Lower leg skin (tissue), 4 donors: ENCODE measurements around the gene CCDC188. TPM values are rescaled to one million over a fixed set of nuclear protein-coding genes. Genes with fewer than 3 reads are reported as not detected.

Experiments used
- DNase-seq, 2 donors: peaks; one replicate each; pipeline ENCODE4 v3.0.0-alpha.2; 2019; ENCODE audit warnings: low spot score in 2 of 2
- H3K4me3 ChIP-seq: fragments of 200-600 bp; sonication (generic); 2 replicates; pipeline ENCODE4 v1.5.1; 2017; ENCODE audit warnings: mild to moderate bottlenecking, low read depth; ENCODE audit not compliant: poor library complexity, severe bottlenecking
- CTCF ChIP-seq, 3 donors: fragments of 450-650 bp; IDR thresholded peaks; one replicate each; pipeline ENCODE4 v1.5.1; 2016; ENCODE audit warnings: antibody characterized with exemption in 3 of 3, mild to moderate bottlenecking in 3 of 3, moderate library complexity in 2 of 3
- POLR2A ChIP-seq, 2 donors: fragments of 450-650 bp; IDR thresholded peaks; one replicate each; pipeline ENCODE4 v1.6.1; 2016 to 2017; ENCODE audit warnings: antibody characterized with exemption in 2 of 2, mild to moderate bottlenecking in 1 of 2, moderate library complexity in 1 of 2
- WGBS, 2 donors: methylation state at CpG; one replicate each; pipeline ENCODE4 v1.1.5; 2018; 5-methylcytosine and 5-hydroxymethylcytosine counted together
- intact Hi-C: fragments of 100-400 bp; cut with DNase I; formaldehyde crosslinking; loops from one replicate; pipeline ENCODE4 v1.15.0; 2023; ENCODE audit warnings: low total_unique reads
- total RNA-seq, 4 donors: library from RNA; depleted of rRNA; stranded (reverse); fragments of >200 nt; gene quantifications; one replicate each; pipeline ENCODE4 v1.1.0, GENCODE V29; 2016

CCDC188 gene
- total RNA-seq, 4 donors from 2014 or later: 0.16 to 2.1 (median 1.7) TPM; not detected in 1

GRCh38 chr22:20175597-20175900 lies 24.7 kb upstream of the CCDC188 start:
- DNase-seq: no peak
- no peak overlapping the region for H3K4me3 ChIP-seq
- 55 to 59% methylated on average over 12 of the region's 12 CpGs for WGBS, 2 donors
- intact Hi-C loops: no loop called here
- no peak for TF ChIP-seq CTCF (IDR thresholded peaks at IDR 0.05)
- no peak for TF ChIP-seq POLR2A (IDR thresholded peaks at IDR 0.05)

- DNase-seq: no peak
- no peak overlapping the region for H3K4me3 ChIP-seq
- 66 to 77% methylated on average over 18 to 19 of the region's 19 CpGs for WGBS, 2 donors
- intact Hi-C loops: no loop called here
- TF ChIP-seq POLR2A (IDR thresholded peaks at IDR 0.05) (no peak), CTCF (IDR thresholded peaks at IDR 0.05) (no peak)
These were observed 24.1 kb upstream of the CCDC188 start for GRCh38 chr22:20174785-20175596.

DNA sequence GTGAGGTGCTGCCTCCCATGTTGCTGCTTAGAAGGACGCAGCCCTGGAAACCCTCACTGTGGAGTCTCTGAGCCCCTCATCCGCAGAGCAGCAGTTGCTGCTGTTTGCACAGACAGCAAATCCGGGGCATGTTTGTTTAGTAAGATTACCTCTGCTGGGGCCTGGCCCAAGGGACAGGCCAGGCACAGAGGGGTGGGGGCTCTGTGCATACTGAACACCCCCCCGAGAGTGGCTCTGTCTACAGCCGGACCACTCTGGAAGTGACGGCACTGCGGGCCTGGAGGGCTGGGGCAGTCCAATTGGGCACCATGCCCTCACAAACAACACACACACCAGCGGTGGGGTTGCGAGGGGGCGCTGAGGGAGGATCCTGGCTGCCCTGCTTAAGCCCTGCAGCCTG lies 22.9 kb upstream of the CCDC188 start:
- intact Hi-C loops: no loop called here
- WGBS, 2 donors: 73 to 88% methylated on average over 8 to 10 of the region's 10 CpGs

GRCh38 chr22:20173246-20173645 lies 22.4 kb upstream of the CCDC188 start:
- no peak for DNase-seq
- TF ChIP-seq CTCF (IDR thresholded peaks at IDR 0.05): no peak
- TF ChIP-seq POLR2A (IDR thresholded peaks at IDR 0.05): no peak

More for the DNA sequence above, 22.9 kb upstream of the CCDC188 start:
- TF ChIP-seq POLR2A (IDR thresholded peaks at IDR 0.05) (no peak), CTCF (IDR thresholded peaks at IDR 0.05) (no peak)
- no peak for DNase-seq
- H3K4me3 ChIP-seq: no peak overlapping the region

GRCh38 chr22:20172141-20172613 lies 21.3 kb upstream of the CCDC188 start:
- no peak for DNase-seq
- TF ChIP-seq CTCF (IDR thresholded peaks at IDR 0.05): no peak
- TF ChIP-seq POLR2A (IDR thresholded peaks at IDR 0.05): no peak
- intact Hi-C loops: no loop called here
- WGBS, 2 donors: 84 to 86% methylated on average over 10 of the region's 10 CpGs
- no peak overlapping the region for H3K4me3 ChIP-seq

More at GRCh38 chr22:20173246-20173645, 22.4 kb upstream of the CCDC188 start:
- intact Hi-C loops: no loop called here
- H3K4me3 ChIP-seq: no peak overlapping the region
- WGBS, 2 donors: 80 to 92% methylated on average over 1 to 7 of the region's 11 CpGs
